Ishikawa (cell line): ENCODE data around the gene CD34.

ENCODE experiments used
- CEBPB ChIP-seq: IDR thresholded peaks from 2 replicates; pipeline ENCODE4 v1.6.1; 2012
- CREB1 ChIP-seq: IDR thresholded peaks from 2 replicates; pipeline ENCODE4 v1.6.1; 2012; ENCODE audit warnings: low read depth
- EGR1 ChIP-seq: IDR thresholded peaks from 2 replicates; pipeline ENCODE4 v1.6.1; 2012
- EP300 ChIP-seq: IDR thresholded peaks from 2 replicates; pipeline ENCODE4 v1.6.1; 2012; ENCODE audit warnings: borderline replicate concordance
- FOXM1 ChIP-seq: IDR thresholded peaks from 2 replicates; pipeline ENCODE4 v1.6.1; 2012; ENCODE audit warnings: low read depth, borderline replicate concordance
- NFIC ChIP-seq: IDR thresholded peaks from 2 replicates; pipeline ENCODE4 v1.6.1; 2012
- RAD21 ChIP-seq: IDR thresholded peaks from 2 replicates; pipeline ENCODE4 v1.6.1; 2012; ENCODE audit warnings: low read depth
- REST ChIP-seq: IDR thresholded peaks from 2 replicates; pipeline ENCODE4 v1.6.1; 2012; ENCODE audit warnings: low read depth, mild to moderate bottlenecking
- TAF1 ChIP-seq: IDR thresholded peaks from 2 replicates; pipeline ENCODE4 v1.6.1; 2012; ENCODE audit warnings: low read depth, mild to moderate bottlenecking
- TCF12 ChIP-seq: IDR thresholded peaks from 2 replicates; pipeline ENCODE4 v1.6.1; 2012; ENCODE audit warnings: low read depth
- TEAD4 ChIP-seq: IDR thresholded peaks from 2 replicates; pipeline ENCODE4 v1.6.1; 2012
- YY1 ChIP-seq: IDR thresholded peaks from 2 replicates; pipeline ENCODE4 v1.6.1; 2012; ENCODE audit warnings: low read depth
- ZBTB7A ChIP-seq: IDR thresholded peaks from 2 replicates; pipeline ENCODE4 v1.6.1; 2012; ENCODE audit warnings: low read depth
- TF ChIP-seq, protein P1 (sequence below): IDR thresholded peaks from 2 replicates; pipeline ENCODE4 v1.6.1; 2012
- TF ChIP-seq, protein P2 (sequence below): IDR thresholded peaks from 2 replicates; pipeline ENCODE4 v1.6.1; 2012

The CD34 gene

DNA sequence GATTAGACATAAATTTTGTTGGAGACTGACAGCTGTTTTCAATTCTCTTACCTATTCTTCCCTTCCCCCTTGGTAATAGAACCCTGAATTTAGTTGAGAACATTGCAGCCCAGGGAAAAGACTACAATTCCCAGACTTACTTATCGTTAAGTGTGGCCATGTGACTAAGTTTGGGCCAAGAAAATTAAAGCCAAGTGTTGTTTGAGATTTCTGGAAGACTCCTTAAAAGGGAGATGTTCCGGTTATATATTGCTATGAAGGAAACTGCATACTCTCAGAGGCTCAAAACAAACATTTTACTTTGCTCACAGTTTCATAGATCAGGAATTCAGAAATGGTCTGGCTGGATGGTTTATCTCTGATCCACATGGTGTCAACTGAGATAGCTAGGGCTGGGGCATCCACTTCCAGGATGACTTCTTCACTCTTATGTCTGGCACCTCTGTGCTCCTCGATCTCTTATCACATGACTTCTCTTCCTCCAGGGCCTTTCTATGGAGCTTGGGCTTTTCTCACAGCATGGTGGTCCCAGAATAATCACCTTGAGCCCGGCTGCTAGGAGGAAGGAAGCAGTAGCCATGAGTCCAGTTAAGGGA is 22.4 kb upstream of the CD34 start:
- TF ChIP-seq FOXM1 (no peak), RAD21 (no peak), TAF1 (no peak), EGR1 (no peak), ZBTB7A (no peak), NFIC (no peak), TEAD4 (no peak), EP300 (no peak), CEBPB (no peak), YY1 (no peak), REST (no peak), TCF12 (no peak), CREB1 (no peak)
- TF ChIP-seq, protein P1, sequence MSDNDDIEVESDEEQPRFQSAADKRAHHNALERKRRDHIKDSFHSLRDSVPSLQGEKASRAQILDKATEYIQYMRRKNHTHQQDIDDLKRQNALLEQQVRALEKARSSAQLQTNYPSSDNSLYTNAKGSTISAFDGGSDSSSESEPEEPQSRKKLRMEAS = no peak
- TF ChIP-seq, protein P2, sequence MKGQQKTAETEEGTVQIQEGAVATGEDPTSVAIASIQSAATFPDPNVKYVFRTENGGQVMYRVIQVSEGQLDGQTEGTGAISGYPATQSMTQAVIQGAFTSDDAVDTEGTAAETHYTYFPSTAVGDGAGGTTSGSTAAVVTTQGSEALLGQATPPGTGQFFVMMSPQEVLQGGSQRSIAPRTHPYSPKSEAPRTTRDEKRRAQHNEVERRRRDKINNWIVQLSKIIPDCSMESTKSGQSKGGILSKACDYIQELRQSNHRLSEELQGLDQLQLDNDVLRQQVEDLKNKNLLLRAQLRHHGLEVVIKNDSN = no peak

- TF ChIP-seq CREB1 (no peak), YY1 (no peak), TEAD4 (no peak), RAD21 (no peak), TCF12 (no peak), EP300 (no peak), NFIC (no peak), REST (no peak), EGR1 (no peak), CEBPB (no peak), TAF1 (no peak), FOXM1 (no peak), ZBTB7A (no peak)
- TF ChIP-seq, protein P1 = no peak
- TF ChIP-seq, protein P2 = no peak
These were observed 16.1 kb upstream of the CD34 start for GRCh38 chr1:207926984-207927383.

DNA sequence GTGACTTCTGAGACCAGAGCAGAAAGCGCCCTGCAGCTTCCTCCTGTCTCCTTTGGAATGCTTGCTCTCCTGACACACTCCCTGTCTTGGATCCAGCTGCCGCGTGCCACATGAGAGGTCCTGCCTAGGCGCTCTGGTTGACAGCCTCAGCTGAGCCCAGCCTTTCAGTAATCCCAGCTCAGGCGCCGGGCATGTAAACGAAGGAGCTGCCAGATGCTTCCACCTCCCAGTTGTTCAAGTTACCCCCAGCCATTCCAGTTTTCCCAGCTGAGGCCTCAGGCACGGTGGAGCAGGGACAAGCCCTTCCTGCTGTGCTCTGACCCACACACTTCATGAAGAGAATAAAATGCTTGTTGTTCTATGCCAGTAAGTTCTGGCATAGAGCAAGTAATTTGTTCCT is 14.3 kb upstream of the CD34 start:
- TF ChIP-seq EGR1 = no peak
- TF ChIP-seq, protein P1 = peak; percentile 39; the same call in 1 of the 2 replicates
- TF ChIP-seq TEAD4 = no peak
- no peak for TF ChIP-seq TCF12
- no peak for TF ChIP-seq REST
- no peak for TF ChIP-seq YY1
- no peak for TF ChIP-seq NFIC

DNA sequence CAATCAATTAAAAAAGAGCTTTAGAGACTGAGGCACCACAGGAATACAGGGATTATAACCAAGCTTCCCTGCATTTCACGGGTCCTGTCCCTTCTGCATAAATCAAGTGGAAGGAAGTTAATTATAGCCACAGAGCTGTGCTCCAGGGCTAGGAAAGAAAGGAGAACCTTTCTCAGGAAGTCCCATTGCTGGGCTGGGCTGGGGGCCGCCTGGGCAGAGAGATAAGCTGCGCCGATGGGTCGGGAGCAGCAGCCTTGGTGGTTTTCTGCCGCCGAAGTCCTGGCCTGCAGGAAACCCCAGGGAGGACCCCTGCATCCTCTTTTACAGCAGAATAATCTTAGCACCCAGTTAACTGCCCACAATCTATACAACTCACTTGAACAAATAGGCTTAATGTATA is 12.6 kb upstream of the CD34 start:
- TF ChIP-seq CEBPB (no peak), TCF12 (no peak), ZBTB7A (no peak), EGR1 (no peak), TEAD4 (no peak), FOXM1 (no peak), REST (no peak), TAF1 (no peak), NFIC (no peak), RAD21 (no peak)
- TF ChIP-seq, protein P2 = no peak
- TF ChIP-seq, protein P1 = no peak
